ENCODE results near the gene PRM2. TPM values are rescaled to one million over a fixed set of nuclear protein-coding genes. Genes with fewer than 3 reads are reported as not detected.

Gene PRM2
- total and polyA plus RNA-seq, 8 donors: not detected

- DNase-seq (no peak), ATAC-seq (no peak)
- Histone ChIP-seq H3K36me3 (no peaks in the 10 kb centered on the region), H3K4me3 (no peak overlapping the region), H3K4me1 (peaks cover 0 to 18% of the 10 kb centered on the region in 2 donors), H3K9me3 (no peaks in the 10 kb centered on the region), H3K27me3 (no peaks in the 10 kb centered on the region), H3K27ac (no peak overlapping the region)
- intact Hi-C loops (cut with DNase I): no loop called here
- TF ChIP-seq, protein P1, sequence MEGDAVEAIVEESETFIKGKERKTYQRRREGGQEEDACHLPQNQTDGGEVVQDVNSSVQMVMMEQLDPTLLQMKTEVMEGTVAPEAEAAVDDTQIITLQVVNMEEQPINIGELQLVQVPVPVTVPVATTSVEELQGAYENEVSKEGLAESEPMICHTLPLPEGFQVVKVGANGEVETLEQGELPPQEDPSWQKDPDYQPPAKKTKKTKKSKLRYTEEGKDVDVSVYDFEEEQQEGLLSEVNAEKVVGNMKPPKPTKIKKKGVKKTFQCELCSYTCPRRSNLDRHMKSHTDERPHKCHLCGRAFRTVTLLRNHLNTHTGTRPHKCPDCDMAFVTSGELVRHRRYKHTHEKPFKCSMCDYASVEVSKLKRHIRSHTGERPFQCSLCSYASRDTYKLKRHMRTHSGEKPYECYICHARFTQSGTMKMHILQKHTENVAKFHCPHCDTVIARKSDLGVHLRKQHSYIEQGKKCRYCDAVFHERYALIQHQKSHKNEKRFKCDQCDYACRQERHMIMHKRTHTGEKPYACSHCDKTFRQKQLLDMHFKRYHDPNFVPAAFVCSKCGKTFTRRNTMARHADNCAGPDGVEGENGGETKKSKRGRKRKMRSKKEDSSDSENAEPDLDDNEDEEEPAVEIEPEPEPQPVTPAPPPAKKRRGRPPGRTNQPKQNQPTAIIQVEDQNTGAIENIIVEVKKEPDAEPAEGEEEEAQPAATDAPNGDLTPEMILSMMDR (IDR thresholded peaks at IDR 0.05): no peak
These were observed 45.4 kb upstream of the PRM2 start for GRCh38 chr16:11321662-11322061.

- Histone ChIP-seq H3K4me3 (no peak overlapping the region), H3K27ac (no peak overlapping the region), H3K36me3 (no peaks in the 10 kb centered on the region), H3K9me3 (no peaks in the 10 kb centered on the region), H3K27me3 (no peaks in the 10 kb centered on the region), H3K4me1 (peaks cover 0 to 3% of the 10 kb centered on the region in 2 donors)
- intact Hi-C loops (cut with DNase I): no loop called here
- TF ChIP-seq, protein P1 (IDR thresholded peaks at IDR 0.05): no peak
- ATAC-seq: no peak
- no peak for DNase-seq
These were observed 43.9 kb upstream of the PRM2 start for GRCh38 chr16:11320170-11320569.

DNA sequence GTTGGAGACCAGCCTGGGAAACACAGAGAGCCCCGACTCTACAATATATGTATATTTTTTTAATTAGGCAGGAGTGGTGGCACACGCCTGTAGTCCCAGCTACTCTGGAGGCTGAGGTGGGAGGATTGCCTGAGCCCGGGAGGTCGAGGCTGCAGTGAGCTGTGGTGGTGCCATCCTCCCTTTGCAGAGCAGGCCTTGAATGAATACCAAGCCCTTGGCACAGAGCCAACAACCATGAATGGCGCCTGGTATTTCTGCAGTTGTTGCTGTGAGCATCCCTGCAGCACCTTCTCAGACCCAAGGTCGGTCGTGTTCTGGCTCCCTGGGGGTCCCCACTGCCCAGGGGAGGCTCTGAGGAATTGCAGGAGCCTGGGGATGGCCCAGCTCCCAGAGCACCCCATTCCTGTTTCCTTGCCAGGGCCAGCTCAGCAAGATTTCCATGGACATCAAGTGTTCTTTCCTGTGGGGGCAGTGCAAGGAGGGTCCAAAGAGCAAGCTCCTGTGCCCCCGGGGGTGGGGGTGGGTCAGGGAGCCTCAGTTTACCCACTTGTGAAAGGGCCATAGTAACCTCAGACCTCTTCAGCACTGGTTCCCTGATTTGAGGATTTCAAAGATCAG, 43.4 kb upstream of the PRM2 start:
- ATAC-seq (no peak), DNase-seq (no peak)
- no peak overlapping the region for H3K4me3 ChIP-seq
- H3K9me3 ChIP-seq: no peaks in the 10 kb centered on the region
- intact Hi-C loops (cut with DNase I): no loop called here
- no peaks in the 10 kb centered on the region for H3K4me1 ChIP-seq
- no peaks in the 10 kb centered on the region for H3K36me3 ChIP-seq
- no peak overlapping the region for H3K27ac ChIP-seq
- H3K27me3 ChIP-seq: no peaks in the 10 kb centered on the region
- TF ChIP-seq, protein P1 (IDR thresholded peaks at IDR 0.05): no peak

DNA sequence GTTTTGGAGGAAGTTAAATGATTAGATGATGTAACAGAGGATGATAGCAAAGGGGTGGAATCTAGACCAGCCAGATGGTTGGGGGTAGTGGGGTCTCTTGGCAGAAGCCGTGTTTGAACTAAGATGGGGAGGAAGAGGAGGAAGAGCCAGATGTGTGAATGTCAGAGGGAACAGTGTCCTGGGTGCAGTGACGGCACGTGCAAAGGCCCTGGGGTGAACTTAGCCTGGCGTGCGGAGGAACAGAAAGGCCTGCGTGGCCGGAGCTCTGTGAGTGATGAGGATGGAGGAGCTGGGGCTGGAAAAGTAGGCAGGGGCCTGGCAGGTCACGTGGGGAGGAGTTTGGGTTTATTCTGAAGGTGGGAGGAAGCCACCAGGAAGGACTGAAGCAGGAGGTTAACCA, 42.5 kb upstream of the PRM2 start:
- Histone ChIP-seq H3K27me3 (no peaks in the 10 kb centered on the region), H3K4me3 (no peak overlapping the region), H3K4me1 (no peaks in the 10 kb centered on the region), H3K9me3 (no peaks in the 10 kb centered on the region), H3K27ac (no peak overlapping the region), H3K36me3 (no peaks in the 10 kb centered on the region)
- DNase-seq (no peak), ATAC-seq (no peak)
- intact Hi-C loops (cut with DNase I): no loop called here
- TF ChIP-seq, protein P1 (IDR thresholded peaks at IDR 0.05): no peak

DNA sequence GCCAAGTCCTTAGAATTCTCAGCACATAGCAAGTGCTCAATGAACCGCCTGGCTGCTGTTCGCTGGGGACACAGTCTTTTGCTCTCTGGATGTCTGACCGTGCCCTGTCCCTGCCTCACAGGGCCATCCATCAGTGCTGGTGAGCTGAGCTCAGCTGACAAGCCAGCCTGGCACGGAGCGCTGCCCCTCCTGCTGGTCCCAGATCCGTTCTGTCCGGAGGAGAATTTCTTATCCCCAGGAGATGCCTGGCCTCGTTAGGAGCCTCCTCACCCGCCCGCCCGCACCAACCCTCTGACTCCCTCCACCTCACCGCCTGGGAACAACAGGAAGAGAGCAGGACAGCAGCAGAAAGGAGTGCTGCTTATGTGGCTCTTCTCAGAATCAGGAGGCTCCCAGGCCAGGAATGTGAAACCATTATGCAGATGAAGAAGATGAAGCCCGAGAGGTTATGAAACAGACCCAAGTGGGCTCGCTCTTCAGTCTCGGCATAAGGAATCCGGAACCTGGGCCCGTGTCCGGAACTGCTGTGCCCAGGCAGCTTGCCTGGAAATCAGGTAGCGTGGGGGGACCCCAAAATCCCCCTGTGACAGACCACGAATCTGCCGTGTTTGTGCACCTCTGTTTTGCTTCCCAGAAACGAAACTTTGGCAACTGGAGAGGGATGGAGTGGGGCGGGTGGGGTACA, 40.2 kb upstream of the PRM2 start:
- no peak overlapping the region for H3K27ac ChIP-seq
- no peak for ATAC-seq
- no peak overlapping the region for H3K4me3 ChIP-seq
- H3K9me3 ChIP-seq: no peaks in the 10 kb centered on the region
- H3K4me1 ChIP-seq: peaks cover 0 to 18% of the 10 kb centered on the region in 2 donors
- no peak for DNase-seq
- no peaks in the 10 kb centered on the region for H3K36me3 ChIP-seq
- intact Hi-C loops (cut with DNase I): no loop called here
- TF ChIP-seq, protein P1 (IDR thresholded peaks at IDR 0.05): no peak
- no peaks in the 10 kb centered on the region for H3K27me3 ChIP-seq

All from left lung (tissue), 10 donors.